ENCODE data around the gene AK1. TPM values are rescaled to one million over a fixed set of nuclear protein-coding genes. Genes with fewer than 3 reads are reported as not detected.
A peak's percentile ranks its signal among the peaks of the same experiment; 100 is the strongest.

AK1 gene
- total RNA-seq, 1 experiment from 2014 or later: 61.1 TPM

- no peak for TF ChIP-seq REST (IDR thresholded peaks at IDR 0.05; ENCODE audit: low read depth)
- peak; percentile 34 for TF ChIP-seq ZBTB33 (IDR thresholded peaks at IDR 0.05; ENCODE audit: extremely low read depth, insufficient replicate concordance, low read length)
- no peak for TF ChIP-seq CEBPB (IDR thresholded peaks at IDR 0.05; ENCODE audit: low read depth)
- TF ChIP-seq POLR2AphosphoS5 (IDR thresholded peaks at IDR 0.05; ENCODE audit: low read depth, low read length): peak; percentile 54
- no peak for TF ChIP-seq FOSL1 (IDR thresholded peaks at IDR 0.05; ENCODE audit: low read depth)
- no peak for TF ChIP-seq SP1 (IDR thresholded peaks at IDR 0.05; ENCODE audit: low read depth)
- TF ChIP-seq RAD21 (IDR thresholded peaks at IDR 0.05; ENCODE audit: low read depth): no peak
- no peak for TF ChIP-seq ZFX (IDR thresholded peaks at IDR 0.05)
- TF ChIP-seq EZH2phosphoT487 (IDR thresholded peaks at IDR 0.05; ENCODE audit: borderline replicate concordance): no peak
Observed at GRCh38 chr9:127921557-127922120, 44.2 kb upstream of the AK1 start (continued).
